ENCODE results near the gene MARK3.

DNA sequence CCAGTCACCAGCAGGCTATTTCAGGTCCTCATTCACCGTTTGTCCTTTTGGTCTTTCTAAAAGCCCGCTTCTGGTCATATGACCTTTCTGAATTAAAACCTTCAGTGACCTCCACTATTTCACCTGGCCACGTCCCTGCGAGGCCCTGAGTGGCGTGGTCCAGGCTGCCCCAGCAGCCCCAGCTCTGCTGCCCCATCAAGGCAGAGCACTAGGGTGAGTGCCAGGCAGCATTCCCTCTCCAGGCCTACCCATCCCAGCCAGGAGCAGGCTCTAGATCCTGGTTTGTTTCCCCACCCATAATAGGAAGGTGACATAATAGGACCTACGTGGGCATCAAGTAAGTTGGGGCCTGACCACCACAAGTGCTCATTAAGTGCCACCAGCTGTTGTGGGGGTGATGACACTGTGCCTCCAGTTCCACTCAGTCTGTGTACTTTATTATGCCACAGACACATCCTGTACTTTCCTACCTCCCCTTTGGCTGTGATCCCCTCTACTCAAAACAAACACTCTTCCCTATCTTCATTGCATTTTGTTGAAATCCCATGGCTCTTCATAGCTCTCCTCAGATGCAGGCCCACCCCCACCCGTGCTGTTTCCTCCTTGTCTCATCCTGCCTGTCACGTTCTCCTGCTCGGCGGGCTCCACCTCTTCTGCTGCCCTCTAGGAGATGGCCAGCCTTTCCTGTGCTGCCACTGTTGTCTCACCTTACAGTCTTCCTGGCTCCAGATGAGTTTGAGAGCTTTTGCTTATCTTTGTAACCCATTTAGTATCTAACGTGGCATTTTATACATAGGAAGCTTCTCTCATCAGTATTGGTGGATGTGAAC, 116.0 kb downstream of the MARK3 start:
- TF ChIP-seq, protein P1, sequence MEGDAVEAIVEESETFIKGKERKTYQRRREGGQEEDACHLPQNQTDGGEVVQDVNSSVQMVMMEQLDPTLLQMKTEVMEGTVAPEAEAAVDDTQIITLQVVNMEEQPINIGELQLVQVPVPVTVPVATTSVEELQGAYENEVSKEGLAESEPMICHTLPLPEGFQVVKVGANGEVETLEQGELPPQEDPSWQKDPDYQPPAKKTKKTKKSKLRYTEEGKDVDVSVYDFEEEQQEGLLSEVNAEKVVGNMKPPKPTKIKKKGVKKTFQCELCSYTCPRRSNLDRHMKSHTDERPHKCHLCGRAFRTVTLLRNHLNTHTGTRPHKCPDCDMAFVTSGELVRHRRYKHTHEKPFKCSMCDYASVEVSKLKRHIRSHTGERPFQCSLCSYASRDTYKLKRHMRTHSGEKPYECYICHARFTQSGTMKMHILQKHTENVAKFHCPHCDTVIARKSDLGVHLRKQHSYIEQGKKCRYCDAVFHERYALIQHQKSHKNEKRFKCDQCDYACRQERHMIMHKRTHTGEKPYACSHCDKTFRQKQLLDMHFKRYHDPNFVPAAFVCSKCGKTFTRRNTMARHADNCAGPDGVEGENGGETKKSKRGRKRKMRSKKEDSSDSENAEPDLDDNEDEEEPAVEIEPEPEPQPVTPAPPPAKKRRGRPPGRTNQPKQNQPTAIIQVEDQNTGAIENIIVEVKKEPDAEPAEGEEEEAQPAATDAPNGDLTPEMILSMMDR (IDR thresholded peaks at IDR 0.05 in 2 of 3, conservative IDR thresholded peaks at IDR 0.05 in 1 of 3; ENCODE audit: control insufficient read depth in 2 of 3, extremely low read depth in 1 of 3, insufficient read depth in 1 of 3, low read depth in 3 of 3, low read length in 3 of 3) = no peak
- TF ChIP-seq EGR1 (IDR thresholded peaks at IDR 0.05; ENCODE audit: borderline replicate concordance in 1 of 2, low read depth in 2 of 2, low read length in 2 of 2) = no peak
- TF ChIP-seq POLR2AphosphoS5 (IDR thresholded peaks at IDR 0.05; ENCODE audit: low read length) = no peak
- TF ChIP-seq SIX5 (IDR thresholded peaks at IDR 0.05; ENCODE audit: low read depth, low read length, severe bottlenecking) = no peak
- TF ChIP-seq CHD2 (IDR thresholded peaks at IDR 0.05; ENCODE audit: borderline replicate concordance, low read depth, low read length) = no peak
- TF ChIP-seq KDM1A (IDR thresholded peaks at IDR 0.05; ENCODE audit: borderline replicate concordance) = no peak
- TF ChIP-seq EZH2 (IDR thresholded peaks at IDR 0.05; ENCODE audit: borderline replicate concordance, control insufficient read depth, low read depth, low read length) = no peak
- TF ChIP-seq YBX1 (IDR thresholded peaks at IDR 0.05) = no peak
- TF ChIP-seq IKZF1 (conservative IDR thresholded peaks at IDR 0.05) = no peak

Measured in GM12878 (cell line).